Right kidney (tissue), 1 donor: ENCODE data around the gene PKM.

Experiments used
- DNase-seq: peaks from one replicate; pipeline ENCODE4 v3.0.0-alpha.2; 2016

Gene PKM

GRCh38 chr15:72237029-72237852 is 6.3 kb upstream of the PKM start:
- no peak for DNase-seq

- no peak for DNase-seq
These were observed 5.5 kb upstream of the PKM start for GRCh38 chr15:72236381-72237003.

GRCh38 chr15:72235298-72235697 is 4.3 kb upstream of the PKM start:
- no peak for DNase-seq

GRCh38 chr15:72233769-72234168 is 2.8 kb upstream of the PKM start:
- no peak for DNase-seq

- no peak for DNase-seq
These were observed 966 bp upstream of the PKM start for GRCh38 chr15:72231833-72232478.

GRCh38 chr15:72230197-72231065 is 559 bp downstream of the PKM start:
- no peak for DNase-seq

- peak; percentile 82 for DNase-seq
These were observed 1.1 kb downstream of the PKM start for GRCh38 chr15:72229947-72230196.

GRCh38 chr15:72229076-72229946 is 1.7 kb downstream of the PKM start:
- peak; percentile 44 for DNase-seq

GRCh38 chr15:72227720-72228119 is 3.3 kb downstream of the PKM start:
- DNase-seq: no peak

- no peak for DNase-seq
These were observed 3.8 kb downstream of the PKM start for GRCh38 chr15:72227192-72227586.

- DNase-seq: no peak
These were observed 7.7 kb downstream of the PKM start for GRCh38 chr15:72223278-72223677.

GRCh38 chr15:72222393-72222792 is 8.6 kb downstream of the PKM start:
- DNase-seq: no peak

- DNase-seq: no peak
These were observed 10.3 kb downstream of the PKM start for GRCh38 chr15:72220687-72221086.

GRCh38 chr15:72217216-72217615 is 13.8 kb downstream of the PKM start:
- no peak for DNase-seq

- DNase-seq: no peak
These were observed 14.9 kb downstream of the PKM start for GRCh38 chr15:72216079-72216478.

GRCh38 chr15:72207558-72208085 is 23.4 kb downstream of the PKM start:
- DNase-seq: no peak

- no peak for DNase-seq
These were observed 24.4 kb downstream of the PKM start for GRCh38 chr15:72206677-72207000.

GRCh38 chr15:72205896-72206676 is 24.9 kb downstream of the PKM start:
- DNase-seq: no peak

- no peak for DNase-seq
These were observed 25.7 kb downstream of the PKM start for GRCh38 chr15:72205273-72205672.

GRCh38 chr15:72203507-72203837 is 27.5 kb downstream of the PKM start:
- no peak for DNase-seq
